GM12878 (cell line): ENCODE data around the gene SNX3. TPM values are rescaled to one million over a fixed set of nuclear protein-coding genes. Genes with fewer than 3 reads are reported as not detected.

Source experiments
- ATAC-seq: fragments of 200-7000 bp; cut with Tn5 transposase; 3 replicates; pipeline ENCODE4 v1.9.1; 2020; ENCODE audit warnings: mild to moderate bottlenecking, moderate library complexity
- BruUV-seq: library from RNA; stranded (reverse); fragments of 400-500 nt; replicated peaks from 2 replicates; lab custom pipeline; 2021; lab: Mats Ljungman, UMichigan
- CTCF ChIA-PET: fragments of 300-600 bp; sonication (Branson Sonifier 250); formaldehyde crosslinking; extraction: SDS; loops from one replicate; lab custom pipeline; 2021; ENCODE audit warnings: inconsistent platforms; lab: Yijun Ruan, JAX
- POLR2A ChIA-PET: fragments of 350-600 bp; formaldehyde crosslinking; extraction: SDS; loops from one replicate; lab custom pipeline; 2021; ENCODE audit warnings: inconsistent platforms; lab: Charles Lee
- RAD21 ChIA-PET: fragments of 300-600 bp; sonication (Branson Sonifier 250); formaldehyde crosslinking; loops from one replicate; lab custom pipeline; 2023; ENCODE audit warnings: antibody characterized with exemption; ENCODE audit not compliant: unreplicated experiment; lab: Charles Lee
- SMC1A ChIA-PET: fragments of 300-600 bp; sonication (Branson Sonifier 250); formaldehyde crosslinking; loops from one replicate; lab custom pipeline; 2023; ENCODE audit not compliant: unreplicated experiment, uncharacterized antibody; lab: Charles Lee
- DNase-seq: peaks from one replicate; pipeline ENCODE4 v3.0.0-alpha.2; 2011; ENCODE audit warnings: low read depth, low spot score
- FAIRE-seq: peaks from 3 replicates; lab custom pipeline; 2011; peaks lifted over from hg19 to GRCh38; lab: Jason Lieb, UNC
- H2AFZ ChIP-seq: 2 replicates; pipeline ENCODE4 v1.6.0; 2011; ENCODE audit warnings: low read depth, low read length, control low read depth; ENCODE audit not compliant: control insufficient read depth
- H3K27ac ChIP-seq: 2 replicates; pipeline ENCODE4 v1.5.1; 2011; ENCODE audit warnings: control low read depth; ENCODE audit not compliant: control insufficient read depth, insufficient read depth
- H3K27me3 ChIP-seq, 2 experiments: replicated peaks in 1 of 2; 2 replicates each; pipeline versions ENCODE4 v1.6.0 to v1.6.1; 2011; ENCODE audit warnings: low read length in 1 of 2; ENCODE audit not compliant: control insufficient read depth in 2 of 2, insufficient read depth in 2 of 2
- H3K36me3 ChIP-seq, 2 experiments: 2 replicates each; pipeline ENCODE4 v1.5.1; 2011; ENCODE audit warnings: low read length in 1 of 2; ENCODE audit not compliant: control insufficient read depth in 2 of 2, insufficient read depth in 2 of 2
- H3K4me1 ChIP-seq: 2 replicates; pipeline ENCODE4 v1.6.1; 2011; ENCODE audit warnings: mild to moderate bottlenecking, low read length, moderate library complexity, mixed read lengths; ENCODE audit not compliant: control insufficient read depth, insufficient read depth
- H3K4me2 ChIP-seq: 2 replicates; pipeline ENCODE4 v1.6.0; 2011; ENCODE audit warnings: control low read depth; ENCODE audit not compliant: control insufficient read depth, insufficient read depth
- H3K4me3 ChIP-seq: fragments of 200-600 bp; sonication (generic); 2 replicates; pipeline ENCODE4 v1.5.1; 2016
- H3K79me2 ChIP-seq: 2 replicates; pipeline ENCODE4 v1.6.0; 2011; ENCODE audit warnings: low read length; ENCODE audit not compliant: control insufficient read depth, insufficient read depth
- H3K9ac ChIP-seq: 2 replicates; pipeline ENCODE4 v1.8.0; 2011; ENCODE audit warnings: low read length, control low read depth, mixed read lengths; ENCODE audit not compliant: control insufficient read depth, insufficient read depth
- H3K9me3 ChIP-seq: replicated peaks from 3 replicates; pipeline ENCODE4 v1.5.1; 2011; ENCODE audit warnings: mild to moderate bottlenecking, low read length; ENCODE audit not compliant: control insufficient read depth, insufficient read depth
- H4K20me1 ChIP-seq: 2 replicates; pipeline ENCODE4 v1.6.0; 2011; ENCODE audit not compliant: control insufficient read depth, insufficient read depth
- BCL11A ChIP-seq: IDR thresholded peaks from 2 replicates; pipeline ENCODE4 v1.6.1; 2011; ENCODE audit warnings: low read depth, low read length
- GATAD2B ChIP-seq: fragments of 450-650 bp; conservative IDR thresholded peaks from 2 replicates; pipeline ENCODE4 v1.6.1; 2017; ENCODE audit warnings: low read depth, mild to moderate bottlenecking, moderate library complexity
- MTA2 ChIP-seq: fragments of 450-650 bp; IDR thresholded peaks from 2 replicates; pipeline ENCODE4 v1.6.1; 2016; ENCODE audit warnings: low read depth, mild to moderate bottlenecking, moderate library complexity
- MYB ChIP-seq: fragments of 150-350 bp; IDR thresholded peaks from 2 replicates; pipeline ENCODE4 v1.6.1; 2014; ENCODE audit warnings: mild to moderate bottlenecking, low read depth, low read length, borderline replicate concordance
- SP1 ChIP-seq: IDR thresholded peaks from one replicate; pipeline ENCODE4 v1.6.1; 2011; ENCODE audit warnings: low read depth, low read length
- WGBS: methylation state at CpG from one replicate; pipeline ENCODE4 v1.1.6; 2016; ENCODE audit warnings: low lambda C conversion rate; ENCODE audit not compliant: insufficient replicate concordance, insufficient coverage; ENCODE audit errors: missing lambda C conversion rate; 5-methylcytosine and 5-hydroxymethylcytosine counted together
- in situ Hi-C: fragments of 300-500 bp; cut with MboI; formaldehyde crosslinking; loops from 9 replicates; pipeline ENCODE4 v1.14.3; 2018; ENCODE audit warnings: mixed read lengths
- intact Hi-C: fragments of 100-400 bp; cut with micrococcal nuclease; formaldehyde crosslinking; loops from one replicate; pipeline ENCODE4 v1.14.2; 2022; ENCODE audit not compliant: unreplicated experiment
- polyA plus RNA-seq, 11 experiments: library from polyadenylated mRNA; depleted of rRNA in 4 of 11; unstranded in 6 of 11; stranded (reverse) in 5 of 11; fragments of >200 nt; fragmentation: Nextera tagmentation in 4 of 11; fragmentation: Illumina TruSeq in 1 of 11; extraction: Ambion mirVana in 4 of 11; extraction: Trizol in 1 of 11; gene quantifications; 1 replicate in 1 of 11; 2 replicates in 10 of 11; pipeline versions ENCODE4 v1.2.1 to v1.2.3, GENCODE V29; 2011 to 2016; ENCODE audit warnings: inconsistent platforms in 2 of 11, missing spikeins in 2 of 11, low read depth in 1 of 11
- total RNA-seq, 4 experiments: library from RNA; depleted of rRNA in 3 of 4; stranded (reverse); fragments of >200 nt in 3 of 4; fragmentation: Illumina TruSeq in 1 of 4; extraction: Trizol in 1 of 4; gene quantifications; 2 replicates each; pipeline versions ENCODE4 v1.2.1 to v1.2.3, GENCODE V29; 2013 to 2021
- TF ChIP-seq, protein P1 (sequence below): IDR thresholded peaks from 2 replicates; pipeline ENCODE4 v1.6.1; 2012; ENCODE audit warnings: improper control_type of control experiment, low read depth, low read length; ENCODE audit not compliant: insufficient replicate concordance
- TF ChIP-seq, protein P2 (sequence below): fragments of 450-650 bp; IDR thresholded peaks from 2 replicates; pipeline ENCODE4 v1.6.1; 2016; ENCODE audit warnings: mild to moderate bottlenecking

Gene SNX3
- total and polyA plus RNA-seq, 10 of the 15 experiments (the other 5 are each of a cell fraction or from before 2014, with no cell fraction given): 43.7 to 297 (median 95.6) TPM

DNA sequence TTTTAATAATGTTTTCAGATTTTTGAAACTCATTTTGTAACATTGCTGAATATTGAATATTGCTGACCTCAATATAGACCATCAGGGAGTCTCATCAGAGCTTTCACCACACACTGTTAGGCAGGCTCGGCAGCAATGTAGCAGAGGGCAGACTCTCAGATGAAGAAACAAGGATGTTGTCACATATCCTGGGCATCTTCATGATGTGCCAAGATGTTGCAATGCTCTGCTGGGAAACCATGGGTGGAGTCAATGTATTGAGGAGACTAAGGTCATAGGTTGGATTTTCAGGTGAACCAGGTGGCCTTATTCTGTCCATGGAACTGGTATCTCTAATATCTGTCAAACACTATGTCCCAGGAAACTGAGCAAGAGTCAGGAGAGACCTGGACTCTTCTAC is 67.7 kb downstream of the SNX3 start:
- Histone ChIP-seq H3K4me2 (no peak overlapping the region), H4K20me1 (no peaks in the 10 kb centered on the region), H3K4me3 (no peak overlapping the region), H3K27ac (no peak overlapping the region), H3K9me3 (no peaks in the 10 kb centered on the region), H2AFZ (no peak overlapping the region), H3K36me3 (no peaks in the 10 kb centered on the region), H3K79me2 (no peaks in the 10 kb centered on the region), H3K27me3 (no peaks in the 10 kb centered on the region), H3K9ac (no peak overlapping the region), H3K4me1 (no peaks in the 10 kb centered on the region)
- ATAC-seq (no peak), DNase-seq (no peak), FAIRE-seq (no peak)
- ChIA-PET RAD21 (interaction anchor here (0.7 kb wide), 1 partner anchor 197 kb away, joined by 3 read pairs; no protein-coding TSS in a partner anchor), SMC1A (interaction anchor here (0.7 kb wide), 2 partner anchors 16 to 248 kb away, joined by 3 read pairs; no protein-coding TSS in a partner anchor), CTCF (no interaction called here), POLR2A (interaction anchor here (0.7 kb wide), 1 partner anchor 40 kb away, joined by 4 read pairs; no protein-coding TSS in a partner anchor)
- TF ChIP-seq BCL11A (no peak), SP1 (no peak), MYB (no peak), GATAD2B (no peak), MTA2 (no peak)
- TF ChIP-seq, protein P1, sequence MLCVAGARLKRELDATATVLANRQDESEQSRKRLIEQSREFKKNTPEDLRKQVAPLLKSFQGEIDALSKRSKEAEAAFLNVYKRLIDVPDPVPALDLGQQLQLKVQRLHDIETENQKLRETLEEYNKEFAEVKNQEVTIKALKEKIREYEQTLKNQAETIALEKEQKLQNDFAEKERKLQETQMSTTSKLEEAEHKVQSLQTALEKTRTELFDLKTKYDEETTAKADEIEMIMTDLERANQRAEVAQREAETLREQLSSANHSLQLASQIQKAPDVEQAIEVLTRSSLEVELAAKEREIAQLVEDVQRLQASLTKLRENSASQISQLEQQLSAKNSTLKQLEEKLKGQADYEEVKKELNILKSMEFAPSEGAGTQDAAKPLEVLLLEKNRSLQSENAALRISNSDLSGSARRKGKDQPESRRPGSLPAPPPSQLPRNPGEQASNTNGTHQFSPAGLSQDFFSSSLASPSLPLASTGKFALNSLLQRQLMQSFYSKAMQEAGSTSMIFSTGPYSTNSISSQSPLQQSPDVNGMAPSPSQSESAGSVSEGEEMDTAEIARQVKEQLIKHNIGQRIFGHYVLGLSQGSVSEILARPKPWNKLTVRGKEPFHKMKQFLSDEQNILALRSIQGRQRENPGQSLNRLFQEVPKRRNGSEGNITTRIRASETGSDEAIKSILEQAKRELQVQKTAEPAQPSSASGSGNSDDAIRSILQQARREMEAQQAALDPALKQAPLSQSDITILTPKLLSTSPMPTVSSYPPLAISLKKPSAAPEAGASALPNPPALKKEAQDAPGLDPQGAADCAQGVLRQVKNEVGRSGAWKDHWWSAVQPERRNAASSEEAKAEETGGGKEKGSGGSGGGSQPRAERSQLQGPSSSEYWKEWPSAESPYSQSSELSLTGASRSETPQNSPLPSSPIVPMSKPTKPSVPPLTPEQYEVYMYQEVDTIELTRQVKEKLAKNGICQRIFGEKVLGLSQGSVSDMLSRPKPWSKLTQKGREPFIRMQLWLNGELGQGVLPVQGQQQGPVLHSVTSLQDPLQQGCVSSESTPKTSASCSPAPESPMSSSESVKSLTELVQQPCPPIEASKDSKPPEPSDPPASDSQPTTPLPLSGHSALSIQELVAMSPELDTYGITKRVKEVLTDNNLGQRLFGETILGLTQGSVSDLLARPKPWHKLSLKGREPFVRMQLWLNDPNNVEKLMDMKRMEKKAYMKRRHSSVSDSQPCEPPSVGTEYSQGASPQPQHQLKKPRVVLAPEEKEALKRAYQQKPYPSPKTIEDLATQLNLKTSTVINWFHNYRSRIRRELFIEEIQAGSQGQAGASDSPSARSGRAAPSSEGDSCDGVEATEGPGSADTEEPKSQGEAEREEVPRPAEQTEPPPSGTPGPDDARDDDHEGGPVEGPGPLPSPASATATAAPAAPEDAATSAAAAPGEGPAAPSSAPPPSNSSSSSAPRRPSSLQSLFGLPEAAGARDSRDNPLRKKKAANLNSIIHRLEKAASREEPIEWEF: no peak
- TF ChIP-seq, protein P2, sequence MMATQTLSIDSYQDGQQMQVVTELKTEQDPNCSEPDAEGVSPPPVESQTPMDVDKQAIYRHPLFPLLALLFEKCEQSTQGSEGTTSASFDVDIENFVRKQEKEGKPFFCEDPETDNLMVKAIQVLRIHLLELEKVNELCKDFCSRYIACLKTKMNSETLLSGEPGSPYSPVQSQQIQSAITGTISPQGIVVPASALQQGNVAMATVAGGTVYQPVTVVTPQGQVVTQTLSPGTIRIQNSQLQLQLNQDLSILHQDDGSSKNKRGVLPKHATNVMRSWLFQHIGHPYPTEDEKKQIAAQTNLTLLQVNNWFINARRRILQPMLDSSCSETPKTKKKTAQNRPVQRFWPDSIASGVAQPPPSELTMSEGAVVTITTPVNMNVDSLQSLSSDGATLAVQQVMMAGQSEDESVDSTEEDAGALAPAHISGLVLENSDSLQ: no peak
- 96% methylated on average over 1 of the region's 1 CpG for WGBS
- no TSS peak for BruUV-seq
- intact Hi-C loops (no loop called here), in situ Hi-C loops (no loop called here)
